HG03469 (cell line): ENCODE results near the gene ARFGEF3.

Experiments used
- ATAC-seq: cut with Tn5 transposase; IDR thresholded peaks from one replicate; pipeline ENCODE4 v1.9.1; 2021; ENCODE audit warnings: mild to moderate bottlenecking, moderate library complexity, moderate number of reproducible peaks; ENCODE audit not compliant: unreplicated experiment

Gene ARFGEF3

DNA sequence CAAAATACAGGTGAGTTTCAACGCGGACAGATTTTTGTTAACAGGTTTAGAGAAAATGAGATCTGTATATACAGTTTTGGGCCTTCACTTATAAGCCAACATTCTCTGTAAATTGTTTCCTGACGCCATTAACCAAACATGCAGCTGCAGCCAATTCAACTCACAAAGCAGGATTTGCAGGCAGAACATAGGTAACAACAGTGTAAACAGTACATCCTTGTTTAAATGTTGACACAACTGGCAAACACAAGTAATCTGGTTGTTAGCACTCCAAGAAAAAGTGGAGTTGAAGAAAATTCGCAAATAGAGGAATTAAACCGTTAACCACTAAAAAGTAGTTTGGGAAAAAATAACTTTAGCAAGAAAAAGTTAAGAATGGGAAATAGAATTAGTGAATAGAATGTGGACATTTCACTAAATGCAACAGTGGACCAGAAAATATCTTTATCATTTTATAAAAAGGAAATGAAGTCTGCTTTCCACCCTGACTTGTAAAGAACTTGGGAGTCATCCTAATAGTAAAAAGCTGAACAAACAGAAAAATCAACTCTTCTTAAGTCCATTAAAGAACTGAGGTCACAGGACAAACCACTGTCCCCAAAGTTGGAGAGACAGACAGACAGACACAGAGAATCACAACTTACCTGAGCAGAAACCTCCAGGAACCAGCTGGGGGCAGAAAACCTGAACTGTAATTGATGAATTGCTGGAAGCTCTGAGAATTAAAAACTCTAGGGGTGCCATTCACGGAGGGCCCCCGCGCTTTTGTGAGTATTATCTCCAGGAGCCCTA is 226.0 kb downstream of the ARFGEF3 start:
- ATAC-seq: no peak

DNA sequence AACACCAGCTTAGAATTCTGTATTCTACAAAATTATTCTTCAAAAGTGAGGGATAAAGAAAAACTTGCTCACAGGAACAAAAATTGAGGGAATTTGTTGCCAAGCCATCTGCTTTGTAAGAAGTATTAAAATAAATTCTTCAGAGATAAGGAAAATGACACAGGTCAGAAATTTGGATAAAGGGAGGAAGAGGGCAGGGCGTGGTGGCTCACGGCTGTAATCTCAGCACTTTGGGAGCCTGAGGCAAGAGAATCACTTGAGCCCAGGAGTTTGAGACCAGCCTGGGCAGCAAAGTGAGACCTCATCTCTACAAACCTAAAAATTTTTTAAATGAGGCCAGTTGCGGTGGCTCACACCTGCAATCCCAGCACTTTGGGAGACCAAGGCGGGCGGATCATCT is 227.8 kb downstream of the ARFGEF3 start:
- no peak for ATAC-seq
